AG04449 (cell line): Measurements from ENCODE around the gene RNF207.

ENCODE experiments used
- CTCF ChIA-PET: fragments of 350-600 bp; formaldehyde crosslinking; extraction: SDS; loops from one replicate; lab custom pipeline; 2021; ENCODE audit warnings: antibody characterized with exemption; lab: Yijun Ruan, JAX
- POLR2A ChIA-PET: fragments of 400-600, 350-600 bp; formaldehyde crosslinking; extraction: SDS; loops from one replicate; lab custom pipeline; 2020; ENCODE audit warnings: antibody characterized with exemption, inconsistent platforms; lab: Yijun Ruan, JAX
- DNase-seq: peaks from one replicate; pipeline ENCODE4 v3.0.0-alpha.2; 2010; ENCODE audit warnings: low read depth, low spot score
- H3K4me3 ChIP-seq: 2 replicates; pipeline ENCODE4 v1.5.1; 2011; ENCODE audit warnings: low read depth, mild to moderate bottlenecking, control low read depth, low read length
- TF ChIP-seq, protein P1 (sequence below): IDR thresholded peaks from one replicate; pipeline ENCODE4 v1.5.1; 2011; ENCODE audit warnings: mild to moderate bottlenecking, moderate library complexity, low read length, control low read depth, inconsistent platforms; ENCODE audit not compliant: insufficient read depth; ENCODE audit errors: missing control alignments

RNF207 gene

DNA sequence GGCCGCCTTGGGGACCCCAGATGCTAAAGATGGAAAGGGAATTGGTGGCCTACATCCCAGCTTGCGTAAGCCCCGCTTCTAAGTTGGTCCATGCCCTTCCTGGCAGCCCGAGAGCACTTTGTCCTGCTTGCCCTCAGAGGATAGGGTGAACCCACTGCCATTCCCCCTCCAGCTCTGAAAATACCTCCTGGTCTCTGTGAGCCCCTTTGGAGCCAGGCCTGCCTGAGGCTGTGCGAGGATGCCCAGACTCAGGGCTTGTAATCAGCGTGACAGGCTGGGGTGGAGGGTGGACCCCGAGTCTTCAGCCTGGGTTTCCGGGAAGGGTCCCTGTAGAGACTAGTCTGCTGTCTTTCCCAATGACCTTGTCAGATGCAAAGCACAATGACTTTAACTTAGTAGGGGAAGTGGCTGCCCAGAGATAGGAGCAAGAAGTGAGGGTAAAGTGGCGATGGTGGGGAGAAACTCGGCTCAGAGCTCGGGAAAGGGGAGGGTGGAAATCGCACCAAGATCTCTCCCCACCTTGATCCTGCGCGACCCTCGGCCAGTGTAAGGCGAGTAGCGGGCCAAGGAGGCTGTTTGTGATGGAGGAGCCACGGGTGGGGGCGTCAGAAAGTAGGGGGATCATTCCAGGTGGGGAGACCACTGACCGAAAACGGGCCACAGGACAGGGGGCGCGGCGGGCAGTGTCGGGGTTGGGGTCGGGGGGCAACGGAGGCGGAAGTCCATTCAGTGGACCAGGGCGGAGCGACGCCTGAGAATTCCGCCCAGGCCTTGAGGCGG lies 35.4 kb downstream of the RNF207 start:
- ChIA-PET POLR2A (no interaction called here), CTCF (interaction anchor here (1.2 to 12.0 kb wide), 5 partner anchors 9 to 190 kb away, joined by 3 to 537 read pairs (median 5); partner anchors contain the start of gene ACOT7)
- H3K4me3 ChIP-seq, result no peak overlapping the region
- TF ChIP-seq, protein P1, sequence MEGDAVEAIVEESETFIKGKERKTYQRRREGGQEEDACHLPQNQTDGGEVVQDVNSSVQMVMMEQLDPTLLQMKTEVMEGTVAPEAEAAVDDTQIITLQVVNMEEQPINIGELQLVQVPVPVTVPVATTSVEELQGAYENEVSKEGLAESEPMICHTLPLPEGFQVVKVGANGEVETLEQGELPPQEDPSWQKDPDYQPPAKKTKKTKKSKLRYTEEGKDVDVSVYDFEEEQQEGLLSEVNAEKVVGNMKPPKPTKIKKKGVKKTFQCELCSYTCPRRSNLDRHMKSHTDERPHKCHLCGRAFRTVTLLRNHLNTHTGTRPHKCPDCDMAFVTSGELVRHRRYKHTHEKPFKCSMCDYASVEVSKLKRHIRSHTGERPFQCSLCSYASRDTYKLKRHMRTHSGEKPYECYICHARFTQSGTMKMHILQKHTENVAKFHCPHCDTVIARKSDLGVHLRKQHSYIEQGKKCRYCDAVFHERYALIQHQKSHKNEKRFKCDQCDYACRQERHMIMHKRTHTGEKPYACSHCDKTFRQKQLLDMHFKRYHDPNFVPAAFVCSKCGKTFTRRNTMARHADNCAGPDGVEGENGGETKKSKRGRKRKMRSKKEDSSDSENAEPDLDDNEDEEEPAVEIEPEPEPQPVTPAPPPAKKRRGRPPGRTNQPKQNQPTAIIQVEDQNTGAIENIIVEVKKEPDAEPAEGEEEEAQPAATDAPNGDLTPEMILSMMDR, result no peak
- no peak for DNase-seq

DNA sequence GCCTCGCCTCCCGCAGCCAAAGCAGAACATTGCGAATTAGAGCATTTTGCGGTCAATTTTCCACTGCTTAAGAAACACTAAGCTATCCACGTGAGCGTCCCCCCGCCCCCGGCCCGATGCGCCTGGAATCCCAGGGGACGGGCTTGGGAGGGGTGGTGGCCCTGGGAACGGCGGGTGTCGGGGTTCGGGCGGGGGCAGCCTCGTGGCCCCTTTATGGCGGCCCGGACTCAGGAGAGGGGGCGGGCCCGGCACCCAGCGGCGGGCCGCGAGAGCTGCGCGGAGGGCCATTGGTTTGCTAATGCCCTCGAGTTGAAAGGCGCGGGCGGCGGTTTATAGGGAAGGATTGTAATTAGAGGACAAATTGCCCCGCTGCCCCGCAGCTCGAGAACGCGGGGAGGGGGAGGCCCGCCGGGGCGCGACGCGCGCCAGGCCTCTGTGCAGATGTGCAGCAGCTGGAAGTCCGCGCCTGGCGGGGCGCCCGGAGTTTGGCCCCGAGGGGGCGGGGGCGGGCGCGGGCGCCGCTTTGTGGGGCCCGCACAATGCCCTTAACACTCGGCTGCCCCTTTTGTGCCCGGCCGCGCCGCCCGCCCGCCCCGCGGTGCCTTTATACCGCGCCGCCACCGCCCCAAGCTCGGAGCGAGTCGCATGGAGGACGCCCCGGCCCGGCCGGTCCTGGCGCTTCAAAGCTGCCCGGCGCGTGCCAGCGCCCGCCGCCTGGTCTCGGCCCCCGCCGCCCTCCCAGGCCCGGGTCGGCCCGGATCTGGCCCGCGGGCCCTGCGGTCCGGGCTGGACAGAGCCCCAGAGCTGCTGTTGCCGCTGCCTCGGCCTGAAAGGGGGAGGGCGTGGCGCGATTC lies 36.2 kb downstream of the RNF207 start:
- TF ChIP-seq, protein P1, result no peak
- ChIA-PET CTCF (interaction anchor here (0.6 to 12.0 kb wide), 11 partner anchors 10 to 191 kb away, joined by 3 to 537 read pairs (median 3); partner anchors contain the start of gene ACOT7), POLR2A (interaction anchor here (0.7 kb wide), 1 partner anchor 141 kb away, joined by 3 read pairs; no protein-coding TSS in a partner anchor)
- DNase-seq, result no peak
- H3K4me3 ChIP-seq, result no peak overlapping the region

DNA sequence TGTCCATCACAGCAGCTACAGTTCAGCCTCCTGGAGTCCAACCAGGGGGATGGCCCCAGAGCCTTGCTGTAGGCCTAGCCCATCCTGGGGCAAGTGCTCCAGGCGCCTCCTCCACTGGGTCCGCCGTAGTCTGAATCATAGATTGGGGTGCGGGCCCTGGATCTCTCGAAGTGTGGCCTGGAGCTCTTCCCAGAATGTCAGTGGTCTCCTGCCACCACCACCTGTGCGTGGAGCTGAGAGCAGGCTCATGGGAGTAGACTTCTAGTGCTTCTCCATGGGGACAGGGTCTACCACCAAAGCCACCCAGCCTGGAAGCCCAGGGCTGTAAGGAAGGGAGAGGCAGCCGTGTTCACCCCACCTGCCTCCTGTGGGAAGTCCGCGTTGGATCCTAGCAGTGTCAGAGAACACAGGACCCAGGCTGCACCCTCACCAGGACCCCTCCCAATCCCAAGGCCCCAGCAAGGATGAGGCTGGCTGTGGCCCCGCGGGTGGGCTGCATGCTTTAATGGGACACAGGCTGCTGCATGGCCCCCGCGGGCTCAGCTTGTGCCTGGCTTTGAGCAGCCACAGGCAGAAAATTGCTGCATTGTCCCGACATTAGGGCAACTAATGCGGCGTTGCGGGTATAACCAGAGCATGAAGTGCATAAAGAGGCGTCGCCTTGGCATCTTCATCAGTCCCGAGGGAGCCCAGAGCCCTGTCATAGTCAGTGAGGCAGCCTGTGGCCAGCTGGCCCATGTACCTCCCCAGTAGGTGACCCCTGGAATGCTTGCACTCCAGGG lies 37.3 kb downstream of the RNF207 start:
- TF ChIP-seq, protein P1, result no peak
- no peak for DNase-seq
- H3K4me3 ChIP-seq, result no peak overlapping the region
- ChIA-PET CTCF (interaction anchor here (0.7 to 12.0 kb wide), 9 partner anchors 7 to 192 kb away, joined by 3 to 537 read pairs (median 5); partner anchors contain the start of gene ICMT), POLR2A (no interaction called here)

DNA sequence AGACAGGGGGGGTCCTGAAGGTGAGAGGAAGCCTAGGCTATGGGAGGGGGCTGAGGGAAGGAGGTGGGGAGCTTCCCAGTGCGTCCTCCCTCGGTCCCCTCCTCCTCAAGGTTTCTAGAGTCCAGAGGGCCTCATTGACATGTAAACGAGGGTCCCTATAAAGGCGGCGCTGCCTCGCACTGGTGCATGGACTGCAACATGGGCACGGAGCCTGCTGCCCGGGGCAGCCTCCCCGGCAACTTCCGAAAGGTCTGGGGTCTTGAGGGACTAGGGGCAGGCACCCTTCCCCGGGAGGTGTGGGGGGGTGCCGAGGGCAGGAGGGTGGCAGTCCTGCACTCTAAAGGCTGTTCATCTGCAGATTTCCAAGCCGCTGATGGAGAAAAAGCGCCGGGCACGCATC lies 38.1 kb downstream of the RNF207 start, which contains the start of gene HES3:
HES3 (plus strand) TSS at position 187 of the 400 bp plus-strand sequence; CDS start at position 374, 187 bp downstream.
- ChIA-PET CTCF (interaction anchor here (1.0 to 12.0 kb wide), 10 partner anchors 7 to 201 kb away, joined by 4 to 537 read pairs (median 61); partner anchors contain the start of genes ICMT and RNF207), POLR2A (no interaction called here)
- no peak for DNase-seq
- no peak within 1 kb of the TSS for H3K4me3 ChIP-seq
- TF ChIP-seq, protein P1, result no peak

DNA sequence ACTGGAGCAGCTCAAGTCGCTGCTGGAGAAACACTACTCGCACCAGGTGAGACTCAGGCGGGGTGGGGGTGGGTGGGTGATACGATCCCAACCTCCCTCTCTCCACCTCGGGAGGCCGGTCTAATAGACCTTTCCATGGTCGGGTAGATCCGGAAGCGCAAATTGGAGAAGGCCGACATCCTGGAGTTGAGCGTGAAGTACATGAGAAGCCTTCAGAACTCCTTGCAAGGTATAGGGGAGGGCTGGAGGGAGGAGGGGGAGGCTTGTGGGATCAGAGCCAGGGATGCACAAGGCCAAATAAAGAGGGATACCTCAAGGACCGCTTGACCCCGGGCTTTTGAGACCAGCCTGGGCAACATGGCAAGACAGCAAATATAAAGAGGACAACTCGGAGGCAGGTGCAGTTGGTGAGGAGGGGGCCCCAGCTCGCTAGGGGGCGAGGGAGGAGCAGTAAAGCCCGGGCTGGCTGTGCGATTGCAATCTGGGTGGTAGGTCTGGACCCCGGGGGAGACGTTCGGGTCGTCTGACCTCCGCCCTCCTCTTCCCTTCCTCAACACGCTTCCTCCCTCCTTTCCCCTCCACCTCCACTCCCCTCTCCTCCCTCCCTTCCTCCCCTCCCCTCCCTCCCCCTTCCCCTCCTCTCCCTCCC lies 38.6 kb downstream of the RNF207 start:
- H3K4me3 ChIP-seq, result no peak overlapping the region
- DNase-seq, result no peak
- ChIA-PET CTCF (interaction anchor here (0.6 to 12.0 kb wide), 22 partner anchors 8 to 211 kb away, joined by 3 to 537 read pairs (median 6); partner anchors contain the start of genes ICMT and RNF207), POLR2A (interaction anchor here (0.6 kb wide), 1 partner anchor 32 kb away, joined by 3 read pairs; no protein-coding TSS in a partner anchor)
- TF ChIP-seq, protein P1, result no peak
